Activated CD8-positive, alpha-beta T cell treated with anti-CD3 and anti-CD28 coated beads for 36 hours (primary cell): ENCODE results near the gene IGSF1. TPM values are rescaled to one million over a fixed set of nuclear protein-coding genes. Genes with fewer than 3 reads are reported as not detected.

ENCODE experiments used
- ATAC-seq: fragments of 200-7000 bp; cut with Tn5 transposase; one replicate; pipeline ENCODE4 v1.10.0; 2021; ENCODE audit warnings: mild to moderate bottlenecking, moderate library complexity
- CTCF ChIA-PET: fragments of 350-600 bp; sonication (Branson Sonifier 250); formaldehyde crosslinking; loops from one replicate; lab custom pipeline; 2021; ENCODE audit warnings: antibody characterized with exemption; lab: Charles Lee
- POLR2A ChIA-PET: fragments of 350-600 bp; sonication (Branson Sonifier 250); formaldehyde crosslinking; loops from one replicate; lab custom pipeline; 2021; ENCODE audit warnings: antibody characterized with exemption; lab: Charles Lee
- DNase-seq: peaks from one replicate; pipeline ENCODE4 v3.0.0-alpha.2; 2020
- H3K27ac Mint-ChIP-seq: one replicate; pipeline ENCODE4 v1.8.0; 2021; ENCODE audit warnings: mild to moderate bottlenecking, mixed read lengths
- H3K27me3 Mint-ChIP-seq: one replicate; pipeline ENCODE4 v1.8.0; 2021; ENCODE audit warnings: mixed read lengths
- H3K36me3 Mint-ChIP-seq: one replicate; pipeline ENCODE4 v1.8.0; 2021; ENCODE audit warnings: low read depth, mixed read lengths
- H3K4me1 Mint-ChIP-seq: one replicate; pipeline ENCODE4 v1.8.0; 2021; ENCODE audit warnings: low read depth, mixed read lengths
- H3K4me3 Mint-ChIP-seq: one replicate; pipeline ENCODE4 v1.8.0; 2021; ENCODE audit warnings: mild to moderate bottlenecking, moderate library complexity, mixed read lengths
- H3K9me3 Mint-ChIP-seq: one replicate; pipeline ENCODE4 v1.8.0; 2021; ENCODE audit warnings: mixed read lengths
- CTCF ChIP-seq: fragments of 200-600 bp; IDR thresholded peaks from one replicate; pipeline ENCODE4 v1.8.0; 2022; ENCODE audit warnings: antibody characterized with exemption, mild to moderate bottlenecking
- intact Hi-C: fragments of 100-400 bp; cut with micrococcal nuclease; formaldehyde crosslinking; loops from one replicate; pipeline ENCODE4 v1.10.0; 2022
- total RNA-seq, 2 experiments: library from RNA; stranded (reverse); gene quantifications; one replicate each; pipeline ENCODE4 v1.2.3, GENCODE V29; 2021

The IGSF1 gene
- total RNA-seq, 2 experiments from 2014 or later: not detected

GRCh38 chrX:131302701-131303100 lies 13.6 kb upstream of the IGSF1 start:
- Mint-ChIP-seq H3K9me3 (no peaks in the 10 kb centered on the region), H3K36me3 (no peaks in the 10 kb centered on the region), H3K27me3 (no peaks in the 10 kb centered on the region), H3K27ac (no peak overlapping the region), H3K4me1 (no peaks in the 10 kb centered on the region), H3K4me3 (no peak overlapping the region)
- CTCF ChIA-PET: no interaction called here
- ATAC-seq: no peak
- intact Hi-C loops: no loop called here
- POLR2A ChIA-PET: no interaction called here
- DNase-seq: no peak
- TF ChIP-seq CTCF: no peak

GRCh38 chrX:131301155-131301554 lies 12.0 kb upstream of the IGSF1 start:
- no peaks in the 10 kb centered on the region for H3K9me3 Mint-ChIP-seq
- no peak overlapping the region for H3K27ac Mint-ChIP-seq
- no peaks in the 10 kb centered on the region for H3K4me1 Mint-ChIP-seq
- POLR2A ChIA-PET: no interaction called here
- CTCF ChIA-PET: no interaction called here
- DNase-seq: no peak
- intact Hi-C loops: no loop called here
- no peak for TF ChIP-seq CTCF
- H3K36me3 Mint-ChIP-seq: no peaks in the 10 kb centered on the region
- H3K27me3 Mint-ChIP-seq: no peaks in the 10 kb centered on the region
- ATAC-seq: no peak
- H3K4me3 Mint-ChIP-seq: no peak overlapping the region

- POLR2A ChIA-PET: no interaction called here
- Mint-ChIP-seq H3K27me3 (no peaks in the 10 kb centered on the region), H3K9me3 (no peaks in the 10 kb centered on the region), H3K4me3 (no peak overlapping the region), H3K27ac (no peak overlapping the region), H3K36me3 (no peaks in the 10 kb centered on the region), H3K4me1 (no peaks in the 10 kb centered on the region)
- intact Hi-C loops: no loop called here
- CTCF ChIA-PET: no interaction called here
- DNase-seq (no peak), ATAC-seq (no peak)
- no peak for TF ChIP-seq CTCF
Observed at GRCh38 chrX:131298846-131299245, 9.7 kb upstream of the IGSF1 start.

- ChIA-PET CTCF (no interaction called here), POLR2A (no interaction called here)
- H3K4me3 Mint-ChIP-seq: no peak overlapping the region
- TF ChIP-seq CTCF: no peak
- no peaks in the 10 kb centered on the region for H3K9me3 Mint-ChIP-seq
- intact Hi-C loops: no loop called here
- H3K36me3 Mint-ChIP-seq: no peaks in the 10 kb centered on the region
- DNase-seq (no peak), ATAC-seq (no peak)
- H3K27me3 Mint-ChIP-seq: no peaks in the 10 kb centered on the region
- no peak overlapping the region for H3K27ac Mint-ChIP-seq
- H3K4me1 Mint-ChIP-seq: no peaks in the 10 kb centered on the region
Observed at GRCh38 chrX:131298036-131298435, 8.9 kb upstream of the IGSF1 start.

DNA sequence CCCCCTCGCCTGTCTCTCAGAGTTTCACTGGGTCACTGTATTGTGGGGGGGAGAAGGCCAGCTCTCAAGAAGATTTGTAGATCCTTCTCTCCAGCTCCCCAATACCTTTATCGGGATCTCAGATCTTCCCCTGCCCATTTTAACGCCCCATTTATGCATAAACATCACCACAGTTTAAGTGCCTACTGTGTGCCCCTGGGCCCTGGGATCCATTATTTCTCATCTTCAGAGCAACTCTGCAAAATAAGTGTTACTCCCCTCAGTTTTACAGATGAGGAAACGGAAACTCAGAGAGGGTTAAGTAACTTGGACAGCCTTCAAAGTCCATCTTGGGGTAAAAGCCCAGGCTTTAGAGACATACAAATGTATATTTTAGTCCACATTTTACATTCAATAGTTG lies 421 bp upstream of the IGSF1 start:
- ChIA-PET POLR2A (no interaction called here), CTCF (no interaction called here)
- DNase-seq (no peak), ATAC-seq (no peak)
- Mint-ChIP-seq H3K27ac (no peak overlapping the region), H3K9me3 (no peaks in the 10 kb centered on the region), H3K36me3 (no peaks in the 10 kb centered on the region), H3K27me3 (peaks cover 12% of the 10 kb centered on the region), H3K4me3 (no peak overlapping the region), H3K4me1 (no peaks in the 10 kb centered on the region)
- TF ChIP-seq CTCF: no peak
- intact Hi-C loops: no loop called here
